Keratinocyte (primary cell): ENCODE data around the gene TOMM20.

Experiments used
- CTCF ChIP-seq, 3 experiments: IDR thresholded peaks in 1 of 3; conservative IDR thresholded peaks in 1 of 3; optimal IDR thresholded peaks in 1 of 3; 2 replicates in 2 of 3; 3 replicates in 1 of 3; pipeline versions ENCODE3 to v1.5.1; 2011; ENCODE audit warnings: low read length in 3 of 3, mild to moderate bottlenecking in 3 of 3, moderate library complexity in 2 of 3, control low read depth in 1 of 3, inconsistent platforms in 1 of 3; ENCODE audit not compliant: insufficient read depth in 2 of 3; ENCODE audit errors: extremely low read depth in 1 of 3
- EZH2 ChIP-seq: IDR thresholded peaks from one replicate; pipeline ENCODE4 v1.6.1; 2012; ENCODE audit warnings: inconsistent platforms, mild to moderate bottlenecking, low read length, moderate library complexity

GRCh38 chr1:235087906-235088305 lies 40.7 kb downstream of the TOMM20 start:
- TF ChIP-seq CTCF (optimal IDR thresholded peaks at IDR 0.05 in 1 of 3, IDR thresholded peaks at IDR 0.05 in 1 of 3, conservative IDR thresholded peaks at IDR 0.05 in 1 of 3; ENCODE audit: extremely low read depth in 1 of 3, insufficient read depth in 2 of 3, low read length in 3 of 3) = no peak
- TF ChIP-seq EZH2 = no peak
